NCI-H187 (cell line): ENCODE data around the gene USP30.
"Not testable (repeated sequence)": the region's sequence is repeated elsewhere in the genome, so short reads cannot be mapped to it uniquely, and the experiment has no call there.

Experiments
- DNase-seq, 2 experiments: peaks; one replicate each; lab custom pipeline; 2025; lab: John Stamatoyannopoulos, UW

The USP30 gene

DNA sequence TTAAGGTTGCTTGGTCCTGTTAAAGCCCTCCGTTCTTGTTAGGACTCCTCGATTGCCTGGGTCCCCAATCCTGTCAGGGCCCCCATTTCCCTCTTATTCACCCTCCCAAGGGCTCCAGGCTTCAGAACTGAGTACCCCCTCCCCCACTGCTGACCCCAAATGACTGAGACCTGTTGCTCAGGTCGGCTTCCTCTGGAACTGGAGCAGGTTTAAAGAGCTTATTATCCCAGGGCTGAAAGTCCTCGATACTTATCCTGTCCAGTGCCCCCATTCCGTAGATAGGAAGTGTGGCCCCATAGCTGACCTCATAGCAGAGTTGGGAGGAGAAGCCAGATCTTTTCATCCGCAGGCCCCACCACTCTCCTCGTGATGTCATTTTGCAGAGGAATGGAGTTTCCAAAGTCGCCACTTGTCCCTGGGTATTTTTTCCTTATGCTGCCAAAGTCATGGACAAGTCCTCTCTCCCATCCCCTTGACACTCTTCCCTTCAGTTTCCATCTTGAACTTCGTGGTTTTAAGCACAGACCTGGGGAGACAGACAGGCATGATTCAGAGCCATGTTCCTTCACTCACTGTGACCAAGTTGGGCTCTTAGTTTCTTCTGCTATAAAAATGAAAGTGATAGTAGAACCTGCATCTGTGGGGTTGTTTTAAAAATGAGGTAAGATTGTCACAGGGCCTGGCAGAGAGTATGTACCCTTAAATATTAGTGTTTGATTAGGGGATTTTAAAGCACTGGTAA lies 1.2 kb downstream of the USP30 start:
- DNase-seq: no peak

DNA sequence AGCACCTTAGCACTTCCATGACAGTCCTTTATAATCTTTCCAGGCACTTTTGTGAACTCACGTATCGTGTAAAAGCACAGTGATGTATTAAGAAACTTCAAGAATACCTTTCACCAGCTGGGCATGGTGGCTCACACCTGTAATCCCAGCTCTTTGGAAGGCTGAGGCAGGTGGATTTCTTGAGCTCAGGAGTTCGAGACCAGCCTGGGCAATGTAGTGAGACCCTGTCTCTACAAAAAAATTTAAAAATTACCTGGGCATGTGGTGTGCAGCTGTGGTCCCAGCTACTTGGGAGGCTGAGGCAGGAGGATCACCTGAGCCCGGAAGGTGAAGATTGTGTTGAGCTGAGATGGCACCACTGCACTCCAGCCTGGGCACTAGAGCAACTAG lies 1.7 kb downstream of the USP30 start:
- not testable (repeated sequence) for DNase-seq

DNA sequence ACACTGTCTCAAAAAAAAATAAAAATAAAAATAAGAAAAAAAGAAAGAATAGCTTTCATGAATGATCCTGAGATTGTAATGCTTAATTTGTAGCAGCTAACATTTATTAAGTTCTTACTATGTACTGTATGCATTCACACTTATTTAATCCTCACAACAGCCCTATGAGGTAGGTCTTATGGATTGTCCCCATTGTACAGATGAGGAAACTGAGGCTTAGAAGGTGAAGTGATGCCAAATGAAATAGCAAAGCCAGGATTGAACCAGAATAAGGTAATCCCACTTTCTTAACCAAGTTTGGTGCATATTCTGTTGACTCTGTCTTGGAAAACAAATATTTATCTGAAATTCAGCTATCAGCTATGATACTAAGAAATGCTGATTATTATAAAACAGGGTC lies 2.1 kb downstream of the USP30 start:
- no peak for DNase-seq

DNA sequence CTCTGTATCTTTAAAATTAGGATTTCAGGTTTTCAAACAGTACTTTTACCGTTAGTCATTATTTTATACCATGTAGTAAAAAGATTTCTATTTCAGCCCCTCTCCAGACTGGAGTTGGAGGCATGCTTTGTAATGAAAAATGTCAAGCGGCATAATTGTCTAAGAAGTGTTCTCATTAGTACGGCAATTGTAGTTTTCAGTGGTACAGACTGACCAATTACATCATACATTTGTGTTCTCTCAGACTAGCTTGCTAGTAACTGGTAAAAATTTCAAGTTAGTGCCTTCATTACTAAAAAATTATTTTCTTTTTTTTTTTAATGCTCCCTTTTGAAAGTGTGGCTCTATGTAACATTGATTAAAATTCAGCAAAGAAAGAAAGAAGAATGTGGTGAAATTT lies 4.5 kb downstream of the USP30 start:
- no peak for DNase-seq

DNA sequence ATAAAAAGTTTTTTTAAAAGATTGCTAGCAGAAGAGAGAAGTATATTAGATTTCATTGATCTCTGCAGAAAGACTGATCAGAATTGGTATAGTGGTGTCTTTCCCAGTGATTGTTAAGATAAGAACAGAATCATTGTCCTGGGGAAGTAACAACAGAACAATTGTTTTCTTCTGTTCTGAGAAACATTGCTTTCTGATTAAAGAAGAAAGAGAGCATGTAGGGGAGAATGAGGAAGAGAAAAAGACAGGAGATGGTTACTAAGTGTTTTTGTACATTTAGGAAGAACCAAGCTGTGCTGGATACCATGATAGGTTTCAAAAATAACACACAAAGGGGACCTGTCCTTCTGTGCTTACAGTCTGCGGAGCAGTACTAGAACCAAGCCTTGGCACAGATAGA lies 5.0 kb downstream of the USP30 start:
- no peak for DNase-seq

DNA sequence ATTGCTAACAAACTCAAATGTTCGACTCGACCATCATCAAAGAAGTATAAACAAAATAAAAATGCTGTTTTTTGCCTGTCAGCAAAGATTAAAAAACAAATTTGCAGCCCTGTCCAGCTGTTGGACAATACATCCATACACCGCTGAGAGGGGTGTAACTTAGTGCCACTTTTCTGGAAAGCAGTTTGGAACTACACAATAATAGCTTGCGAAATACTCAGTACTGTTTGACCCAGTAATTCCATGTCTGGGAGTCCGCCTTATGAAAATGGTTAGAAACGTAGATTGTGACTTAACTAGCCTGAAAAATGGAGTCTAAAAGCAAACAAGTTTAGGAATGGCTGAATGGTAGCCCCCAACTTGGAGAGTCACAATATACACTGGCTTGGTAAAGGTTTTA lies 6.4 kb downstream of the USP30 start:
- no peak for DNase-seq

DNA sequence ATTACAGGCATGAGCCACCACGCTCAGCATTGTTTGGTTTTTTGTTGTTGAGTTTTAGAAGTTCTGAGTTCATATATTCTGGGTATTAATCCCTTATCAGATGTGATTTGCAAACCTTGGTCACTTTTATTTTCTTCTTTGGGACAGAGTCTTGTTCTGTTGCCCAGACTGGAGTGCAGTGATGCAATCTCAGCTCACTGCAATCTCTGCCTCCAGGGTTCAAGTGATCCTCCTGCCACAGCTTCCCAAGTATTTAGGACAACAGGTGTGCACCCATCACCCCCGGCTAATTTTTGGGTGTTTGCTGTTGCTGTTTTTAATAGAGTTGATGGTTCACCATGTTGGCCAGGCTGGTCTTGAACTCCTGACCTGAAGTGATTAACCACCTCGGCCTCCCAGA lies 11.8 kb downstream of the USP30 start:
- DNase-seq: no peak

DNA sequence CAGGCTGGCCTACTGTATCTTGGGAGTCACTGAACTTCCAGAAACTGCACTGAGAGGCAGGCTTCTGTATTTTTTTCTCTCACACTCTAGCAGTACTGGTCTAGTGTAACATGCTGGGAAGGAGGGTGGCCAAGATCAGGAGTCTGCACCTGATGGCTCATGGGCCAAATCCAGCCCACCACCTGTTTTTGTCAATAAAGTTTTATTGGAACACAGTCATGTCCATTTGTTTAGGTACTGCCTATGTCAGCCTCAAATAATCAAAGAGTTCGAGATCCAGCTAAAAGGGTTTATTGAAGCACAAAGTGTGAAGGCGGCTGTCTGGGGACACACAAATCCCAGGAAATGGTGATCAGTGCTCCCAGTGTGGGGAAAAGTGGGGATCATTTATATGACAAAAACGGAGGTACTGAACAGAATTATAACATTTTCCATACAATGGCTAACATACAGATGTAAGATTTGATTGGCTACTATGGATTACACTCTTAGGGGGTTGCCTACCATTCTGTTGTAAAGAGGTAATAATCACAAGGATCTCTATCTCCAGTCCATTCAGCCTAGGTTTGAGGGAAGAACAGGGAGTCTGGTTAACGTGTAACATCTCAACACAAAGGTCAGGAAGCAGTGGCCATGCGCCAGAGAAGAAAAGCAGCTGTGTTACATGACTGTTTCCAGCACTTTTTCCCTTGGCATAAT lies 12.9 kb downstream of the USP30 start:
- no peak for DNase-seq

DNA sequence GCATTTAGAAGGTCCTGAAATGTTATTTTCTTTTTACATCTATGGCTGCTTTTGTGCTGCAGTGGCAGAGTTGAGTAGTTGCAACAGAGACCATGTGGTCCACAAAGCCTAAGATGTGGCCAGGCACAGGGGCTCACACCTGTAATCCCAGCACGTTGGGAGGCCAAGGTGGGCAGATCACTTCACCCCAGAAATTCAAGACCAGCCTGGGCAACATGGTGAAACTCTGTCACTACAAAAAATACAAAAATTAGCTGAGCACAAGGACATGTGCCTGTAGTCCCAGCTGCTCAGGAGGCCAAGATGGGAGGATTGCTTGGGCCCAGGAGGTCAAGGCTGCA lies 13.4 kb downstream of the USP30 start:
- DNase-seq: no peak

DNA sequence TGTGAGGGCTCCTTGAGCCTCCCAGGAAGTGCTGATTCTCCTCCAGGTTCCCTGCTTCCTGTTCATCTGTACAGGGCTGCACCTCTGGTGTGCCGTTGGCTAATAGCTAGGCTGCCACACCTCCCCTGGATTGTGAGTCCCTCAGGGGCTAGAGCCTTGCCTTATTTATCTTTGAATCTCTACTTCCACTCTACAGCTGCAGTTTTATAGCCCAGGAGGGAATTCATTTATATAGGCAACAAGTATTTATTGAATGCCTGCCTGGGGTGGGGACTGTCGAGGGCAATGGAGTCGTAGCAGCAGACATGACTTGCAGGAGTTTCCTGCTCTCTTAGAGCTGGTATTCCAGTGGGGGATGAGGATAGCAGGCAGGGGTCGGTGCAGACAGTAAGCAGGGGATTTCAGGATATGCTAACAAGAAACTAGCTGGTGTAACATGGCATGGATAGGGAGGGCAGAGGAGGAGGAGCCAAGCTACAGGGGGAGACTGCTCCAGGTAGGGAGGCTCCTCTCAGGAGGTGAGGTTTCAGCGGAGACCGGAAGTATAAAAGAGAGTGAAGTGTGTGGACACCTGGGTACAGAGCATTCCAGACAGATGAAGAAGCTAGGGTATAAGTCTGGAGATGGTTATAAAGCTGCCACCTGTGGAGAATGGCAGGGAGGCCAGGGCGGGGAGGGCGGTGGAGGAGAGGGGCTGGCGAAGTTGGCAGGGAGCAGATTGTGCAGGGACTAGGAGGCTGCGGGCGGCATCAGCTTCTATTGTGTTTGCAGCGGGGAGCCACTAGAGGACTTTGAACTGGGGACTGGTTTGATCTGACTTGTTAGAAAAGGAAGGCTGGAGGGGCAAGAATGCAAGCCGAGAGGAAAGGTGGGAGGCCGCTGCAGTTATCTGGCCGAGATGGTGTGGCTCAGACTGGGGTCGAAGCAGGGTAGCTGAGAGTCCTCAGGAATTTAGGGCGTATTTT lies 17.2 kb downstream of the USP30 start:
- no peak for DNase-seq

DNA sequence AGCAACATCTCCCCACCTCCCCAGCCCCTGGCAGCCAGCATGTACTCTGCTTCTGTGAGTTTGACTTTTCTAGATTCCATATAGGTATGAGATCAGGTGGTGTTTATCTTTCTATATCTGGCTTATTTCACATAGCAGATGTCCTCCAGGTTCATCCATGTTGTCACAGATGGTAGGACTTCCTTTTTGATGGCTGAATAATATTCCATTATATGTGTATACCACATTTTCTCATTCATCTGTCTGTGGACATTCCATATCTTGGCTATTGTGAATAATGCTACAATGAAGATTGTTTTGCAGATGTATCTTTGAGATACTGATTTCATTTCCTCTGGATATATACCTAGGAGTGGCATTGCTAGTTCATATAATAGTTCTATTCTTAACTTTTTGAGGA lies 22.5 kb downstream of the USP30 start:
- no peak for DNase-seq

DNA sequence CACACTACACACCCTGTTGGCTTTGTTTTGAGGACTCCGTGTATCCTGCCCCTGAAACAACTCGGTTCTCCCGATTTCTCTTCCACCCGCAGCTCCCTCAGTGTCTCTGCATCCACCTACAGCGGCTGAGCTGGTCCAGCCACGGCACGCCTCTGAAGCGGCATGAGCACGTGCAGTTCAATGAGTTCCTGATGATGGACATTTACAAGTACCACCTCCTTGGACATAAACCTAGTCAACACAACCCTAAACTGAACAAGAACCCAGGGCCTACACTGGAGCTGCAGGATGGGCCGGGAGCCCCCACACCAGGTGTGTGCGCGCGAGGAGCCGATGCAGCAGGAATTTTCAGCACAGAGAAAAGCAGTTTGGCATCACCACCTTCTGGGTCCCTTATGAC lies 30.4 kb downstream of the USP30 start:
- DNase-seq: no peak

DNA sequence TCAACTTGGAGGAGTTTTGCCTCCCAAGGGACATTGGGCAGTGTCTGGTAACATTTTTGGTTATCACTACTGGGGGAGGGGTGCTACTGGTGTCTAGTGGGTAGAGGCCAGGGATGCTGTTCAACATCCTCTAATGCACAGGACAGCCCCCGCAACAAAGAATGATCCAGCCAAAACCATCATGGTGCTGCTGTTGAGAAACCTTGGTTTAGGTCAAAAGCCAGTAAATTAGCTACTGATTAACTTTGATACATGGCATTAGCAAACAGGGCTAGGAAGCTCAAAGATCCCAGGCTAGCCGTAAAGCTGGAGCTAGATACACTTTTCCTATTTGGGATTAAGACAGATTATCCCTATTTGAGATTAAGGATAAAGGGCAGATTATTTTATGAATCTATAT lies 32.0 kb downstream of the USP30 start:
- no peak for DNase-seq

DNA sequence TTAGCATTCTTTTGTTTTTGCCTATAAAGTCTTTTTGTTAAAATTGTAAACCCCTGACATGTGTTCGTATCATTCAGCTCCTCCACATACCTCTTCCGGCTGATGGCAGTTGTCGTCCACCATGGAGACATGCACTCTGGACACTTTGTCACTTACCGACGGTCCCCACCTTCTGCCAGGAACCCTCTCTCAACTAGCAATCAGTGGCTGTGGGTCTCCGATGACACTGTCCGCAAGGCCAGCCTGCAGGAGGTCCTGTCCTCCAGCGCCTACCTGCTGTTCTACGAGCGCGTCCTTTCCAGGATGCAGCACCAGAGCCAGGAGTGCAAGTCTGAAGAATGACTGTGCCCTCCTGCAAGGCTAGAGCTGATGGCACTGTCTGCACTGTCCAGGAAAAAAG lies 33.2 kb downstream of the USP30 start:
- no peak for DNase-seq

DNA sequence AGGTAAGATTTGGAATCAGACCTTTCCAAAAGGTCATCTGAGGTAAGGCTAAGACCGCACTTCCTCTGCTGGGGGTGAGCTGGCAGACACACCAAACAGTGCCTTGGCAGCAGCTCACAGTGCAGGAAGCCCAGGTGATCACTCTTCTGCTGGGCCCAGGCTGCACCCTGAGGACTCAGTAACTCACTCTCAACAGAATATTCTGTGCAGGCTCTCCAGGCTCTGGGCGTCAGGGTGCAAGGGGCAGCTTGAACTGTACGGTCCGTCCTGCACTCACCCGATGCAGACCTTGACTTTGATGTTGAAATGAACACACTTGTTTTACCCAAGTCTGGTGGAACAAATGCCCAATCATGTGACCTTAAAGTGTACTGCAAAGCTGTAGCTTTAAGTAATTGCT lies 34.9 kb downstream of the USP30 start:
- DNase-seq: no peak

DNA sequence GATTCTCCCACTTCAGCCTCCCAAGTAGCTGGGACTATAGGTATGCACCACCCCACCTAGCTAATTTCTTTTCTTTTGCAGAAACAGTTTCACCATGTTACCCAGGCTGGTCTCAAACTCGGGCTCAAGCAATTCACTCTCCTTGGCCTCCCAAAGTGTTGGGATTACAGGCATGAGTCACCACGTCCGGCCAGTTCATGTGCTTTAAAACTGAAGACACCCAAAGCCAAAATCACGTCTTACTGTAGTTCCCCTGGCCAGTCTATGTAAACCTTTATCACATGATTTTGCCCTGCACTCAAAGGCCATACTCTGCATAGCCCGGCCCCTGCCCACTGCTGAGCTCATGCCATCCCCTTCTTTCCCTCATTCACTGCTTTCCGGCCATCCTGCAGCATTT lies 36.4 kb downstream of the USP30 start:
- DNase-seq: no peak

DNA sequence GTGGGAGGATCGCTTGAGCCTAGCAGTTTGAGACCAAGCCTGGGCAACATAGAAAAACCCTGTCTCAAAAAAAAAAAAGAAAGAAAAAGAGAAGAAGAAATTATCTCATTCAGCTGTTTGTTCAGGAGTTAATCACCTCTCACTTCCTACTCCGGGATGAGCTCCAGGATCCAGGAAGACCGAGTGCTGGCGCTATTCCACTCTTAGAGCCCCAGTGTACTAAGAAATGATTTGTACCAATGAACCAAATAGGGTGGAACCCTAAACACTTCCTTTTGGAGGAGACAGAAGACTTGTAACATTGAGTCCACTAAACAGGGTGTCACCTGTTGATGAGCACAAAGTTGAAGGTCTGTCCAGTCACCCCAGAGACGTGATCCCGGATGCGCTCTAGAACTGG lies 37.3 kb downstream of the USP30 start:
- no peak for DNase-seq

DNA sequence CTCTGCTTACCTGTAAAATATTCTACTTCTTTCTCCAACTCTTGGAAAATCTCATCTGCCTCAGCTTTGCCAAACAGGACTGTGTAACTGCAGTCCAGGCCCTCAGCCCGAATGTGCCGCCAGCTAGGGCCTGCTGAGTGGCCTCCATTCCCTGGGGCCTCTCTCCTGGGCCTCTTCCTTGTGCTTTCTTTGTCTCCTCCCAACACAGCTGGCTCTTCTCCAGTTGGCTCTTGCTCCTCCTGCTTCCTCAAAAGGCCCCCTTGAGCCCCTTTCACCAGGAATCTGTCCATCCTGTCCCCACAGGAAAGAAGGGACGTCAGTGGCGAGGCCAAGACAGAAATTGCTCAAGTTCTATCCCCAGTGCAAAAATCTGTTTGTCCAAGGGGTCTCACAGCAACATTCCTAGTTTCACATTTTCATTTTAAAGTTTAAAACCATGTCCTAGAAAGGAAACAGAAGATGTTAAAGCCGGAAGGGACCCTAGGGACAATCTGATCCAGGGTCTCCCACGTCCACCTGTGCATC lies 40.2 kb downstream of the USP30 start:
- DNase-seq: no peak

DNA sequence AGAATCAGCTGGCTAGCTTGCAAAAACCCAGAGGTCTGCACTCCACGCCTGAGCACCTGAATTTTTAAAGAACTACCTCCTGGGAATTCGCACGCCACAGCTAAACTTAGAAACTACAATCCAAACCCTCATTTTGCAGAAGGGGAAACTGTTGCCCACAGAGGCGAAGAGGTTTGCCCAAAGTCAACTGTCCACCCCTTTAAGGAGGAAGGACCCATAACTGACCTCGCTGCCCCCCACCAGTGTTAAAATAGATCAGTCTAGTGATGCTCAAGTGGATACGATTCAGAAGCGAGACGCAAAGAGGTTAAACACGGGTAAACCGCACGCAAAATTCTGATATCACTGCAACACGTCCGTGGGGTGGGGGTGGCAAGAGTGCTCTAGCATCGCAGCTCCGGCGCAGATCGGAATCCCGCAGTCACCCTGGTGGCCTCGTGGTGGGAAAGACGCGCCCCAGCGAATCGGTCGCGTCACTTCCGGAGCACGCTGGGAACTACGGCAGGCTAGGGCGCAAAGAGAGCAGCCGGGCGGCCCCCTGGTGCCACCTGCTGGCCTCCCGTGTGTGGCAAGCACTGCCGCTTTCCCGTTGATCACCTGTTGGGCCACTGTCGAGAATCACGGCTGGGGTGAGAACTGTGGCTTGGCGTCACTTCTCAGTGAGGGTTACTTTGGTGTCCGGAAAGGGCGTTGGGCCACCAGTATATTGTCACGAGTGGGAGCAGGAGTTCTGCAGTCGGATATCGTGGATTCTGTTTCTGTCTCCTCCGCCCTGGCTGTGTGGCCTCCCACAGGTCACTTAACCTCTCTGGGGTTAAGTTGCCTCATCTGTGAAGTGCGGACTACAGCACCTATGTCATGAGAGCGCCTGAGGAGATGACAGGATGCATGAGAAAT lies 40.9 kb downstream of the USP30 start, which contains the start of gene ALKBH2:
Gene ALKBH2, minus strand, starts transcription at position 451 of the 897 bp plus-strand sequence. CDS start 686 bp downstream, outside the sequence.
- DNase-seq: peak; percentile 88 to 95

DNA sequence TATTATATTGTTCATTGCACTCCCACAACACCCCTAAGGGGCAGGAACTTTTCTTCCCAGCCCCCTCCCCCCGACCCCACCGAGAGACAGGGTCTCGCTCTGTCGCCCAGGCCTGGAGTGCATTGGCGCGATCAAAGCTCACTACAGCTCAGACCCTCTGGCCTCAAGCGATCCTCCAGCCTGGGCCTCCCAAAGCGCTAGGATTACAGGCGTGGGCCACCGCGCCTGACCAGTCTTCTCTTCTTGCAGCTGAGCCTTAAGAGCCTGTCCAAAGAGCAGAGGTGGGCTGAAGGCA lies 44.7 kb downstream of the USP30 start:
- DNase-seq: no peak

DNA sequence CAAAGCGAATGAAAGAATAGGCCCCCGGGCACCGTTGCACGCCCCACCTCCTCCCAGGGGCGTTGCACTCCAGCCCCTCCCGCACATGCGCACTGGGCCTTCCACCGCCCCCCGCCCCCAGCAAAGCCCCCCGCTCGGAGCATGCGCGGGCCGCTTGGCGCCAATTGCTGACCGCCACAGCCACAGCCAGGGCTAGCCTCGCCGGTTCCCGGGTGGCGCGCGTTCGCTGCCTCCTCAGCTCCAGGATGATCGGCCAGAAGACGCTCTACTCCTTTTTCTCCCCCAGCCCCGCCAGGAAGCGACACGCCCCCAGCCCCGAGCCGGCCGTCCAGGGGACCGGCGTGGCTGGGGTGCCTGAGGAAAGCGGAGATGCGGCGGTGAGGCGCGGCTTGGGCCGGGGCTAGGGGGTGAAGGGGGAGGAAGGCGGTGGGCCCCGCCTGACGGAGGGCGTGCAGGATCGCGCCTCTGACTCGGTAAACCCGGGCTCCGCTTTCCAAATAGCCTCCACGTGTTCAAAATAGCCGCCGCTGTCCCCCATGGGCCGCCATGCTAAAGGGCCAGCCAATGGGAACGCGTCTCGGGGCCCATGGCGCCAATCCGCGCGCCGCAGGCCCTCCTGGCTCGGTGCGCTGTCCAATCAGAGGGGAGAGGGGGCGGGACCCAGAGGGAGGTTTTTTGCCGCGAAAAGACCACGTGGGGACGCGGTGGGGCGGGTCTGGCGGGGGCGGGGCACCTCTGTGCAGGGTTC lies 45.2 kb downstream of the USP30 start, which contains the start of gene UNG:
Gene UNG, plus strand, starts transcription at position 163 of the 748 bp plus-strand sequence. Its CDS starts 83 bp downstream, at position 246.
- peak; percentile 94 to 99 for DNase-seq
